NCI-H1417 (cell line): ENCODE data around the gene GAL3ST3.
"Not testable (repeated sequence)": the region's sequence is repeated elsewhere in the genome, so short reads cannot be mapped to it uniquely, and the experiment has no call there.

Source experiments
- DNase-seq, 3 experiments: peaks; one replicate each; lab custom pipeline; 2025; lab: John Stamatoyannopoulos, UW

Gene GAL3ST3, protein sequence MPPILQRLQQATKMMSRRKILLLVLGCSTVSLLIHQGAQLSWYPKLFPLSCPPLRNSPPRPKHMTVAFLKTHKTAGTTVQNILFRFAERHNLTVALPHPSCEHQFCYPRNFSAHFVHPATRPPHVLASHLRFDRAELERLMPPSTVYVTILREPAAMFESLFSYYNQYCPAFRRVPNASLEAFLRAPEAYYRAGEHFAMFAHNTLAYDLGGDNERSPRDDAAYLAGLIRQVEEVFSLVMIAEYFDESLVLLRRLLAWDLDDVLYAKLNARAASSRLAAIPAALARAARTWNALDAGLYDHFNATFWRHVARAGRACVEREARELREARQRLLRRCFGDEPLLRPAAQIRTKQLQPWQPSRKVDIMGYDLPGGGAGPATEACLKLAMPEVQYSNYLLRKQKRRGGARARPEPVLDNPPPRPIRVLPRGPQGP

GRCh38 chr11:66048547-66049323 lies at the start of gene GAL3ST3:
Gene GAL3ST3 (minus strand): TSS chr11:66049161. CDS start chr11:66045415, 3,746 bp downstream.
- DNase-seq = peak in 2 of 3 experiments; percentile 23 to 44

DNA sequence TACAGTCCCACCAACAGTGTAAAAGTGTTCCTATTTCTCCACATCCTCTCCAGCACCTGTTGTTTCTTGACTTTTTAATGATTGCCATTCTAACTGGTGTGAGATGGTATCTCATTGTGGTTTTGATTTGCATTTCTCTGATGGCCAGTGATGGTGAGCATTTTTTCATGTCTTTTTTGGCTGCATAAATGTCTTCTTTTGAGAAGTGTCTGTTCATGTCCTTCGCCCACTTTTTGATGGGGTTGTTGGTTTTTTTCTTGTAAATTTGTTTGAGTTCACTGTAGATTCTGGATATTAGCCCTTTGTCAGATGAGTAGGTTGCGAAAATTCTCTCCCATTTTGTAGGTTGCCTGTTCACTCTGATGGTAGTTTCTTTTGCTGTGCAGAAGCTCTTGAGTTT lies 43.2 kb upstream of the GAL3ST3 start:
- DNase-seq = not testable (repeated sequence)

DNA sequence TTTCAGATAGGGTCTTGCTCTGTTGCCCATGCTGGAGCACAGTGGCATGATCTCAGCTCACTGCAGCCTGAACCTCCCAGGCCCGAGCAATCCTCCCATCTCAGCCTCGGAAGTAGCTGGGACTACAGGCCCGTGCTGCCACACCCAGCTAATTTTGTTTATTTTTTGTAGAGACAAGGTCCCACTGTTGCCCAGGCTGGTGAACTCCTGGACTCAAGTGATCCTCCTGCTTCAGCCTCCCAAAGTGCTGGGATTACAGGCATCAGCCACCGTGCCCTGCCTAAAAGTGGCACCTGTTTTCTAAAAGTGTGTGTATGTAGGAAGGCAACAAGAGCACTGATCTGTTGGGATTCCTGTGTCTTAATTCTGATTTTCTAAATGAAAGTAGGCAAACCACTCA lies 41.3 kb upstream of the GAL3ST3 start:
- DNase-seq = no peak

DNA sequence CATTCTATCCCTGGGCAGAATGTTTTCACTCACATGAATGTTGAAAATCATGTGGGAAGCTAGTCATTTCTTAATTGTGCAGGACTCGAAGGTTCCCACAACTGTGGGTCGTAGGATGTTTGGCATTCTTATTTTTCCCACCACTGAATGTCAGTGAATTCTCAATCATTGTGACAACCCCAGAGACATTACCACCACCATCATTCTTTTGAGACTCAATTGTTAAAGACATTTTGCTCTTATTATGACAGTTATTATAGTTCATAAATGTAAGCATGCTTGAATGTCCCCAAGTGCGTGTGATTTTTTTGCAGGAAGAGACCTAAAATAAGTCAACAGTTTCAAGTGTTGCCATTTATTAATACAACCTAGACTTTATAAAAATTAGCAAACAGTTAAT lies 40.1 kb upstream of the GAL3ST3 start:
- DNase-seq = no peak

DNA sequence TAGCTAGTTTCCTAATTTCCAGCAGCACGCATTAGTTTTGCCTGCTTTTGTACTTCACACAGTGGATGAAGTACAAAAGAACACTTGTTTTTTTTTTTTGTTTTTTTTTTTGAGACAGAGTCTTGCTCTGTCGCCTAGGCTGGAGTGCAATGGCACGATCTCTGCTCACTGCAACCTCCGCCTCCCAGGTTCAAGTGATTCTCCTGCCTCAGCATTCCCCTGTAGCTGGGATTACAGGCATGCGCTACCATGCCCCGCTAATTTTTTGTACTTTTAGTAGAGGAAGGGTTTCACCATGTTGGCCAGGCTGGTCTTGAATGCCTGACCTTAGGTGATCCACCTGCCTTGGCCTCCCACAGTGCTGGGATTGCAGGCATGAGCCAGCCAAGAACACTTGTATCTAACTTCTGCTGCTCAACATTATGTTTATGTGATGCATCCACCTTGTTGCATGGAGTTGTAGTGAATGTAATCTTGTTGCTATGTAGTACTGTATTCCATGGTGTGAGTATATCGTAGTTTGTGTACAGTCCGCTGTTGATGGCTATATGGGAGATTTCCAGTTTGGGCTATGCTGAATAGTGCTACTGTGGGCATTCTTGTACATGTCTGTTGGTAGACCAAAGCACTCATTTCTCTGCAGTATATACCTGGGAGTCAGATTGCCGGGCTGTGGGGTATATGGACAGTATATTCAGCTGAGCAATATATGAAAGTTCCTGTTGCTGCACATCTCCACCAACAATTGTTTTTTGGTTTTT lies 38.4 kb upstream of the GAL3ST3 start:
- no peak for DNase-seq

- peak in 1 of 3 experiments; percentile 34 for DNase-seq
These were observed 36.0 kb upstream of the GAL3ST3 start for GRCh38 chr11:66084821-66085475.

GRCh38 chr11:66083767-66084166 lies 34.8 kb upstream of the GAL3ST3 start:
- DNase-seq = peak in 1 of 3 experiments; percentile 23

- peak; percentile 61 to 91 (median 86) for DNase-seq
These were observed 34.2 kb upstream of the GAL3ST3 start for GRCh38 chr11:66082946-66083698.

DNA sequence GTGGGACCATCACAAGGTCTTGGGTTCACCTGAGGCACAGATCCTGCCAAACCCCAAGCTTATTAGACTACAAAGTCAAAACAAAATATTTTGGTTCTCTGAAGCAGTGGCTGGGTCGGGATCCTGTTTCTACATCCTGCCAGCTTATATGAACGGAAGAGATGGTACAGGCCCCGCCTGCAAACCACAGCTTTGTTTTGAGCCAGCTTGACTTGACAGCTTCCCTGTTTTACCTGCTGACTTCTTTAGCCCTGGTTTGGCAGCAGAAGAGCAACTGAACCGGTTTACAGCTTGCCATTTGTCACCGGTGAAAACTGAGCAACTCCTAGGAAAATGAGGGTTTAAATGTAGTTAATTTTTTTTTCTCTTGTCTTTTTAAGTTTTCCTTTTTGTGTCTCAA lies 32.5 kb upstream of the GAL3ST3 start:
- DNase-seq = peak in 1 of 3 experiments; percentile 24

DNA sequence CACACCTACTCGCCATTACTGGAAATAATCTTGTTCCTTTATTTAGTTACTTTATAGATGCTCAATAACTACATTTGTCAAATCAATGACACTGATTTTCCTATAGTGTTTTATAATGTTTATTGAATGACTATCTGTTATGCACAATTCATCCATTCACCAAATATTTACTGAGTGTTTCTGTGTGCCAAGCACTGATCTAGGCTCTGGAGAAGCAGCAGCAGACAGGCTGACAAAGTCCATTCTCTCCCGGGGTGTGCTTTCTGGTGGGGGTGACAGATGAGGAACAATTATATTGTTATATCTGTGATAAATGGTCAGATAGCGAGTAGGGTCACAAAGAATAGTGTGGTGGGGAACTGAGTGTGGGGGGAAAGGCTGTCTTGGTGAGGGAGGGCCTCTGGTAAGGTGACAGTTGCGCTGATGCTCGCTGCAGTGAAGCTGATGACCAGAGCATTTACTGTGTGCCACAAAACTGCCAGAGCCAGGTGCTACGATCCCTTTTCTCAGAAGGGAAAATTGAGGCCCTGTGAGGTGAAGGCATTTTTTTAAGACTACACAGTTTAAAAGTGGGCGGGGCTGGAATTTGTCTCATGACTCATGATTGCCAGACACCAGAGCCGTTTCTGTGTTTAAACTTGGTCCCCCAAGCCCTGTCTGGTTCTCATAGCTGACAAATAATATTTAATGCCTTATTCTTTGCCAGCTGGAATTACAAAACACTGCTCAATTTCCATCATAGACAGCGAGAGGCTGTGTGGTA lies 31.3 kb upstream of the GAL3ST3 start:
- DNase-seq = no peak

- not testable (repeated sequence) for DNase-seq
These were observed 30.0 kb upstream of the GAL3ST3 start for GRCh38 chr11:66078949-66079348.

GRCh38 chr11:66077927-66078326 lies 29.0 kb upstream of the GAL3ST3 start:
- DNase-seq = no peak

- DNase-seq = no peak
These were observed 27.6 kb upstream of the GAL3ST3 start for GRCh38 chr11:66076561-66076960.

DNA sequence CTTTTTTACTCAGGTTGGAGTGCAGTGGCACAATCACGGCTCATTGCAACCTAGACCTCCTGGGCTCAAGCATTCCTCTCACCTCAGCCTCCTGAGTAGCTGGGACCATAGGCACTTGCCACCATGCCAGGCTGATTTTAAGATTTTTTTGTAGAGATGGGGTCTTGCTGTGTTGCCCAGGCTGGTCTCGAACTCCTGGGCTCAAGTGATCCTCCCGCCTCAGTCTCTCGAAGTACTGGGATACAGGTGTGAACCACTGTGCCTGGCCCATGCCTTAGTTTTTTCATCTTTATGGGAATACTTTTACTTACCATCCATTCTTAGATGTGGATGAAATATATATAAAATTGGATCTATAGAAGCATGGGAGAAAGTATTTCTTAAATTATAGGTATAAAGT lies 26.3 kb upstream of the GAL3ST3 start:
- DNase-seq = no peak

GRCh38 chr11:66073669-66074068 lies 24.7 kb upstream of the GAL3ST3 start:
- no peak for DNase-seq

- DNase-seq = no peak
These were observed 23.6 kb upstream of the GAL3ST3 start for GRCh38 chr11:66072518-66072917.

DNA sequence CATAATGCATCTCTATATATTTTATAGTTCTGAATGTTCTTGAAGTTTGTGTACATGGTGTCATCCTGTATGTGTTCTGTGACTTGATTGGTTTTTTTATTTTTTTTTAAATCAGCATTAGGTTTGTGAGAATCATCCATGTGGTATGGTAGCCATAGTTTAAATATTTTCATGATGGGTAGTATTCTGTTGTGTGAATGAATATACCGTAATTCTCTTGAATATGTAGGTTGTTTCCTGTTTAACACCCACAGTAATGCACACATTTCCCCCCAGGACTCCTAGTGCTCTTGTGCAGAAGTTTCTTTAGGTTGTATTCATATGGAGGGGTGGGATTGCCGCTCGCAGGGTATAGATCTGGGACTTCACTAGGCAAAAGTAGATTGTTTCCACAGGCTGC lies 23.1 kb upstream of the GAL3ST3 start:
- no peak for DNase-seq

GRCh38 chr11:66071381-66071801 lies 22.4 kb upstream of the GAL3ST3 start:
- no peak for DNase-seq

DNA sequence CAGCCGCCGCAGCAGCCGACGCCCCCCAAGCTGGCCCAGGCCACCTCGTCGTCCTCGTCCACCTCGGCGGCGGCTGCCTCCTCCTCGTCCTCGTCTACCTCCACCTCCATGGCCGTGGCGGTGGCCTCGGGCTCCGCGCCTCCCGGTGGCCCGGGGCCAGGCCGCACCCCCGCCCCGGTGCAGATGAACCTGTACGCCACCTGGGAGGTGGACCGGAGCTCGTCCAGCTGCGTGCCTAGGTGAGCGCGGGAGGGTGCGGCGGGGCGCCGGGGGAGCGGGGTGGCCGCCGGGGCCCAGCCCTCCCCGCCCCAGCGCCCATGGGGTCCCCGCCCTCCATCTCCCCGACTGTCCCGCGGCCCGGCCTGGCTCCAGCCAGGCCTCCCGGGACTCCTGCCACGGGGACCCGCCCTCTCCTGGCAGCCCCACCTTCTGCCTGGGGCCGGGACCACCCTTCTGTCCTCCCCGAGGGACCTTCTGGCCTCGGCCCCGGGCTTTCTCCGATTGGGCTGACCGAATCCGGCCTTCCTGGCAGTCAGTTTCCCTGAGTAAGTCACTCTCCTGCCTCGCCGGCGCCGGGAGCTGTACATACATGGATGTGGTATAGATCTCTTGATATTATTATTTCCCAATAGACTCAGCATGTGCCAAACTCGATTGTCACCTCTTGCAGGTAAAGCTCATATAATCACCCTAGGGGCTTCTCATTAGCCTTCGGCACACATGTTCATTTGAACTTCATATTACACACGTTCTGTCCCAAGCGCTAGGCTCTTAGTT lies 21.8 kb upstream of the GAL3ST3 start:
- DNase-seq = peak in 2 of 3 experiments; percentile 69 to 77
